A673 (cell line): ENCODE measurements around the gene DAD1.

ENCODE experiments used
- CTCF ChIP-seq: fragments of 300-800, 200-600 bp; sonication (generic); conservative IDR thresholded peaks from 2 replicates; pipeline ENCODE4 v1.5.1; 2017; ENCODE audit warnings: low read depth, mild to moderate bottlenecking, antibody characterized with exemption, low read length, moderate library complexity, mixed read lengths
- EZH2 ChIP-seq: fragments of 200-600 bp; sonication (generic); IDR thresholded peaks from 2 replicates; pipeline ENCODE4 v1.6.1; 2017; ENCODE audit warnings: borderline replicate concordance, low read depth, mild to moderate bottlenecking, mixed read lengths, antibody characterized with exemption, low read length; ENCODE audit not compliant: poor library complexity, severe bottlenecking

- peak; percentile 32; the same call in 1 of the 2 replicates for TF ChIP-seq CTCF
- TF ChIP-seq EZH2 = no peak
Observed at GRCh38 chr14:22598896-22599244, 9.8 kb upstream of the DAD1 start.
